HEK293 (cell line): Measurements from ENCODE around the gene HMCN2.

ENCODE experiments used
- RBAK ChIP-seq: fragments of 450-650 bp; formaldehyde crosslinking; IDR thresholded peaks from 2 replicates; pipeline ENCODE4 v1.5.1; 2016; ENCODE audit warnings: missing biosample characterization, missing genetic modification characterization
- SCRT2 ChIP-seq: fragments of 450-650 bp; formaldehyde crosslinking; IDR thresholded peaks from 2 replicates; pipeline ENCODE4 v1.5.1; 2016; ENCODE audit warnings: missing biosample characterization, missing genetic modification characterization
- SP2 ChIP-seq: fragments of 450-650 bp; formaldehyde crosslinking; IDR thresholded peaks from 2 replicates; pipeline ENCODE4 v1.5.1; 2016; ENCODE audit warnings: missing biosample characterization, missing genetic modification characterization
- YY1 ChIP-seq: fragments of 450-650 bp; formaldehyde crosslinking; IDR thresholded peaks from 2 replicates; pipeline ENCODE4 v1.5.1; 2018; ENCODE audit warnings: missing biosample characterization, missing genetic modification characterization
- ZBTB17 ChIP-seq: fragments of 450-650 bp; formaldehyde crosslinking; IDR thresholded peaks from 2 replicates; pipeline ENCODE4 v1.5.1; 2016; ENCODE audit warnings: missing biosample characterization, missing genetic modification characterization
- ZBTB8A ChIP-seq: fragments of 450-650 bp; formaldehyde crosslinking; IDR thresholded peaks from 2 replicates; pipeline ENCODE4 v1.5.1; 2016; ENCODE audit warnings: missing biosample characterization, missing genetic modification characterization
- ZNF114 ChIP-seq: fragments of 450-650 bp; formaldehyde crosslinking; IDR thresholded peaks from 2 replicates; pipeline ENCODE4 v1.5.0; 2017; ENCODE audit warnings: missing biosample characterization, missing genetic modification characterization
- ZNF274 ChIP-seq, 2 experiments: fragments of 200-500 bp in 1 of 2; fragments of 450-650 bp in 1 of 2; sonication (Bioruptor generic) in 1 of 2; formaldehyde crosslinking in 1 of 2; IDR thresholded peaks; 2 replicates each; pipeline versions ENCODE4 v1.5.1 to v1.6.1; 2014 to 2016; ENCODE audit warnings: borderline replicate concordance in 1 of 2, inconsistent platforms in 1 of 2, low read length in 1 of 2, missing biosample characterization in 1 of 2, missing genetic modification characterization in 1 of 2
- ZNF670 ChIP-seq: fragments of 450-650 bp; formaldehyde crosslinking; IDR thresholded peaks from 2 replicates; pipeline ENCODE4 v1.5.1; 2016; ENCODE audit warnings: missing biosample characterization, missing genetic modification characterization, low read depth
- ZNF747 ChIP-seq: fragments of 450-650 bp; formaldehyde crosslinking; IDR thresholded peaks from 2 replicates; pipeline ENCODE4 v1.5.1; 2016; ENCODE audit warnings: missing biosample characterization, missing genetic modification characterization
- TF ChIP-seq, protein P1 (sequence below): fragments of 450-650 bp; formaldehyde crosslinking; IDR thresholded peaks from 2 replicates; pipeline ENCODE4 v1.5.1; 2016; ENCODE audit warnings: missing biosample characterization, missing genetic modification characterization
- TF ChIP-seq, protein P2 (sequence below): fragments of 450-650 bp; formaldehyde crosslinking; IDR thresholded peaks from 2 replicates; pipeline ENCODE4 v1.5.1; 2016; ENCODE audit warnings: missing biosample characterization, missing genetic modification characterization
- TF ChIP-seq, protein P3 (sequence below): fragments of 450-650 bp; formaldehyde crosslinking; IDR thresholded peaks from 2 replicates; pipeline ENCODE4 v1.5.1; 2016; ENCODE audit warnings: missing biosample characterization, missing genetic modification characterization
- TF ChIP-seq, protein P4 (sequence below): fragments of 450-650 bp; formaldehyde crosslinking; IDR thresholded peaks from 2 replicates; pipeline ENCODE4 v1.5.1; 2016; ENCODE audit warnings: missing biosample characterization, missing genetic modification characterization

DNA sequence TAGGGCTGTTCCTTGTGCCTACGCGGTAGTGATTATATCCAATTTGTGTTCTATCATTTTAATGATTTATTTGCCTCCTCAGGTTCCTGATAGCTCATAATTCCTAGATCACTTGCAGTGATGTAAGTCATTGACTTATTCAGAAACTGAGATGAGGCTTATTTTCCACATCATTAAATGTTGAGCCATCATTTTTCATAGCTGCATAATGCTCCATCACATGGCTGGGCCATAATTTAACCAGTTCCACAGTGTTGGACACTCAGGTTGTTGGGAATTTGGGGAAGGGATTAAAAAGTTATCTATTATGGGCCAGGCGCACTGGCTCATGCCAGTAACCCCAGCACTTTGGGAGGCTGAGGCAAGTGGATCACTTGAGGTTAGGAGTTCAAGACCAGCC, 35.8 kb upstream of the HMCN2 start:
- TF ChIP-seq, protein P1, sequence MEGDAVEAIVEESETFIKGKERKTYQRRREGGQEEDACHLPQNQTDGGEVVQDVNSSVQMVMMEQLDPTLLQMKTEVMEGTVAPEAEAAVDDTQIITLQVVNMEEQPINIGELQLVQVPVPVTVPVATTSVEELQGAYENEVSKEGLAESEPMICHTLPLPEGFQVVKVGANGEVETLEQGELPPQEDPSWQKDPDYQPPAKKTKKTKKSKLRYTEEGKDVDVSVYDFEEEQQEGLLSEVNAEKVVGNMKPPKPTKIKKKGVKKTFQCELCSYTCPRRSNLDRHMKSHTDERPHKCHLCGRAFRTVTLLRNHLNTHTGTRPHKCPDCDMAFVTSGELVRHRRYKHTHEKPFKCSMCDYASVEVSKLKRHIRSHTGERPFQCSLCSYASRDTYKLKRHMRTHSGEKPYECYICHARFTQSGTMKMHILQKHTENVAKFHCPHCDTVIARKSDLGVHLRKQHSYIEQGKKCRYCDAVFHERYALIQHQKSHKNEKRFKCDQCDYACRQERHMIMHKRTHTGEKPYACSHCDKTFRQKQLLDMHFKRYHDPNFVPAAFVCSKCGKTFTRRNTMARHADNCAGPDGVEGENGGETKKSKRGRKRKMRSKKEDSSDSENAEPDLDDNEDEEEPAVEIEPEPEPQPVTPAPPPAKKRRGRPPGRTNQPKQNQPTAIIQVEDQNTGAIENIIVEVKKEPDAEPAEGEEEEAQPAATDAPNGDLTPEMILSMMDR: no peak
- TF ChIP-seq YY1 (tag by site-specific recombination) (no peak), ZNF747 (tag by site-specific recombination) (no peak), SCRT2 (tag by site-specific recombination) (no peak), RBAK (no peak), ZNF114 (tag by site-specific recombination) (no peak), ZBTB8A (no peak), ZNF670 (no peak), ZNF274 (IDR thresholded peaks at IDR 0.05; ENCODE audit: low read length) (no peak), ZNF274 (tag by site-specific recombination; IDR thresholded peaks at IDR 0.05; ENCODE audit: borderline replicate concordance) (no peak), SP2 (tag by site-specific recombination) (no peak), ZBTB17 (tag by site-specific recombination) (no peak)
- TF ChIP-seq, protein P2, sequence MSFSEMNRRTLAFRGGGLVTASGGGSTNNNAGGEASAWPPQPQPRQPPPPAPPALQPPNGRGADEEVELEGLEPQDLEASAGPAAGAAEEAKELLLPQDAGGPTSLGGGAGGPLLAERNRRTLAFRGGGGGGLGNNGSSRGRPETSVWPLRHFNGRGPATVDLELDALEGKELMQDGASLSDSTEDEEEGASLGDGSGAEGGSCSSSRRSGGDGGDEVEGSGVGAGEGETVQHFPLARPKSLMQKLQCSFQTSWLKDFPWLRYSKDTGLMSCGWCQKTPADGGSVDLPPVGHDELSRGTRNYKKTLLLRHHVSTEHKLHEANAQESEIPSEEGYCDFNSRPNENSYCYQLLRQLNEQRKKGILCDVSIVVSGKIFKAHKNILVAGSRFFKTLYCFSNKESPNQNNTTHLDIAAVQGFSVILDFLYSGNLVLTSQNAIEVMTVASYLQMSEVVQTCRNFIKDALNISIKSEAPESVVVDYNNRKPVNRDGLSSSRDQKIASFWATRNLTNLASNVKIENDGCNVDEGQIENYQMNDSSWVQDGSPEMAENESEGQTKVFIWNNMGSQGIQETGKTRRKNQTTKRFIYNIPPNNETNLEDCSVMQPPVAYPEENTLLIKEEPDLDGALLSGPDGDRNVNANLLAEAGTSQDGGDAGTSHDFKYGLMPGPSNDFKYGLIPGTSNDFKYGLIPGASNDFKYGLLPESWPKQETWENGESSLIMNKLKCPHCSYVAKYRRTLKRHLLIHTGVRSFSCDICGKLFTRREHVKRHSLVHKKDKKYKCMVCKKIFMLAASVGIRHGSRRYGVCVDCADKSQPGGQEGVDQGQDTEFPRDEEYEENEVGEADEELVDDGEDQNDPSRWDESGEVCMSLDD (tag by site-specific recombination): no peak
- TF ChIP-seq, protein P3, sequence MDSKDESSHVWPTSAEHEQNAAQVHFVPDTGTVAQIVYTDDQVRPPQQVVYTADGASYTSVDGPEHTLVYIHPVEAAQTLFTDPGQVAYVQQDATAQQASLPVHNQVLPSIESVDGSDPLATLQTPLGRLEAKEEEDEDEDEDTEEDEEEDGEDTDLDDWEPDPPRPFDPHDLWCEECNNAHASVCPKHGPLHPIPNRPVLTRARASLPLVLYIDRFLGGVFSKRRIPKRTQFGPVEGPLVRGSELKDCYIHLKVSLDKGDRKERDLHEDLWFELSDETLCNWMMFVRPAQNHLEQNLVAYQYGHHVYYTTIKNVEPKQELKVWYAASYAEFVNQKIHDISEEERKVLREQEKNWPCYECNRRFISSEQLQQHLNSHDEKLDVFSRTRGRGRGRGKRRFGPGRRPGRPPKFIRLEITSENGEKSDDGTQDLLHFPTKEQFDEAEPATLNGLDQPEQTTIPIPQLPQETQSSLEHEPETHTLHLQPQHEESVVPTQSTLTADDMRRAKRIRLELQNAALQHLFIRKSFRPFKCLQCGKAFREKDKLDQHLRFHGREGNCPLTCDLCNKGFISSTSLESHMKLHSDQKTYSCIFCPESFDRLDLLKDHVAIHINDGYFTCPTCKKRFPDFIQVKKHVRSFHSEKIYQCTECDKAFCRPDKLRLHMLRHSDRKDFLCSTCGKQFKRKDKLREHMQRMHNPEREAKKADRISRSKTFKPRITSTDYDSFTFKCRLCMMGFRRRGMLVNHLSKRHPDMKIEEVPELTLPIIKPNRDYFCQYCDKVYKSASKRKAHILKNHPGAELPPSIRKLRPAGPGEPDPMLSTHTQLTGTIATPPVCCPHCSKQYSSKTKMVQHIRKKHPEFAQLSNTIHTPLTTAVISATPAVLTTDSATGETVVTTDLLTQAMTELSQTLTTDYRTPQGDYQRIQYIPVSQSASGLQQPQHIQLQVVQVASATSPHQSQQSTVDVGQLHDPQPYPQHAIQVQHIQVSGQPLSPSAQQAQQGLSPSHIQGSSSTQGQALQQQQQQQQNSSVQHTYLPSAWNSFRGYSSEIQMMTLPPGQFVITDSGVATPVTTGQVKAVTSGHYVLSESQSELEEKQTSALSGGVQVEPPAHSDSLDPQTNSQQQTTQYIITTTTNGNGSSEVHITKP (tag by site-specific recombination): no peak
- TF ChIP-seq, protein P4, sequence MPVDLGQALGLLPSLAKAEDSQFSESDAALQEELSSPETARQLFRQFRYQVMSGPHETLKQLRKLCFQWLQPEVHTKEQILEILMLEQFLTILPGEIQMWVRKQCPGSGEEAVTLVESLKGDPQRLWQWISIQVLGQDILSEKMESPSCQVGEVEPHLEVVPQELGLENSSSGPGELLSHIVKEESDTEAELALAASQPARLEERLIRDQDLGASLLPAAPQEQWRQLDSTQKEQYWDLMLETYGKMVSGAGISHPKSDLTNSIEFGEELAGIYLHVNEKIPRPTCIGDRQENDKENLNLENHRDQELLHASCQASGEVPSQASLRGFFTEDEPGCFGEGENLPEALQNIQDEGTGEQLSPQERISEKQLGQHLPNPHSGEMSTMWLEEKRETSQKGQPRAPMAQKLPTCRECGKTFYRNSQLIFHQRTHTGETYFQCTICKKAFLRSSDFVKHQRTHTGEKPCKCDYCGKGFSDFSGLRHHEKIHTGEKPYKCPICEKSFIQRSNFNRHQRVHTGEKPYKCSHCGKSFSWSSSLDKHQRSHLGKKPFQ (tag by site-specific recombination): no peak
